ENCODE measurements around the gene HCN3. TPM values are rescaled to one million over a fixed set of nuclear protein-coding genes. Genes with fewer than 3 reads are reported as not detected.

HCN3 gene
- total RNA-seq, 1 experiment from 2014 or later, result 7.3 TPM

DNA sequence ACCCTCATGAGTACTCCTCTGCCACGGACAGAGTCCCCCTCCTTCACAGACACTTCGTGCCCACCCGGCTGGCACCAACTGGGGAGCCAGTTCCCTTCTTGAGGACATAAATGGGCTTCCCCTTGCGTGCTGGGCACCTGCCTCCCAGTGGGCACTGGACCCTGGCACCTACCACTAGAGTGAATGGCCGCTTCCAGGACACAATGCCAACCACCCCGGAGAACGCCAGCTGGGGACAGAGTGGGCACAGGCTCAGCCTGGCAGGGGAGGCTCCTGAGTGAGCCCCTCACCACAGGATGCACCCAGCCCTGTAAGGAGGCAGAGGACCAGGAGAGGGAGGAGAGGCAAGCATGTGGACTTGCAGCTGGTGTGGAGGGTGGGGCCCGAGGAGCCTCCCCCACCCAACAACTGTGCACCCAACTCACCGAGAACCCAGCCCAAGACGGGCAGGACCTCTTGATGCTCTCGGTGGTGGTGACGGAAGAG lies 23.0 kb upstream of the HCN3 start (continued):
- TF ChIP-seq, protein P1, sequence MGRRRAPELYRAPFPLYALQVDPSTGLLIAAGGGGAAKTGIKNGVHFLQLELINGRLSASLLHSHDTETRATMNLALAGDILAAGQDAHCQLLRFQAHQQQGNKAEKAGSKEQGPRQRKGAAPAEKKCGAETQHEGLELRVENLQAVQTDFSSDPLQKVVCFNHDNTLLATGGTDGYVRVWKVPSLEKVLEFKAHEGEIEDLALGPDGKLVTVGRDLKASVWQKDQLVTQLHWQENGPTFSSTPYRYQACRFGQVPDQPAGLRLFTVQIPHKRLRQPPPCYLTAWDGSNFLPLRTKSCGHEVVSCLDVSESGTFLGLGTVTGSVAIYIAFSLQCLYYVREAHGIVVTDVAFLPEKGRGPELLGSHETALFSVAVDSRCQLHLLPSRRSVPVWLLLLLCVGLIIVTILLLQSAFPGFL (CRISPR knock-in tag; IDR thresholded peaks at IDR 0.05; ENCODE audit: borderline replicate concordance), result no peak
- no peak for TF ChIP-seq ZNF396 (CRISPR knock-in tag; IDR thresholded peaks at IDR 0.05; ENCODE audit: borderline replicate concordance)

DNA sequence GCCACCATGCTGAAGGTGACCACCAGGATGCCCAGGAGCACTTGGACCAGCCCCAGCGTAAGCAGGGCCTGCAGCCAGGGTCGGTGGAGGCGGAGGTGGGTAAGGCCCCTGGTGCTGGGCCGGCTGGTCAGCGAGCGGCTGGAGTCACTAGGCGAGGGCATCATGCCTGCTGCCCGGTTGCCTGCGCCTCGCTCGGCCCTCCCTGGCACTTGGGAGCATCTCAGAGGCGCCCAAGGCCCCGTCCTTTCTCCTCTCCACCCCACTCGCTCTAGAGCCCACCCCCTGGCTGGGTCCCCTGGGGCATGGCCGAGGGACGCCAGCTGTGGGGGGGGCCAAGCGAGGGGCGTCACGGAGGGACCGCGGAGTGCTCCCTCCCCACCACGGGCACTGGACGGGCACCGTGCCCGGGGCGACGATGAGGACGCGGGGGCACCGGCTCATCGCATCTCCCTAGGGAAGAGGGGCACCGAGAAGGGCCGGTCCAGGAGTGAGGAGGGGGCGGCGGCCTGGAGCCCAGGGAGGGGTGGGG lies 22.5 kb upstream of the HCN3 start:
- POLR2A ChIA-PET, result interaction anchor here (0.5 to 1.0 kb wide), 3 partner anchors 12 to 1094 kb away, joined by 3 to 4 read pairs (median 4); no protein-coding TSS in a partner anchor

DNA sequence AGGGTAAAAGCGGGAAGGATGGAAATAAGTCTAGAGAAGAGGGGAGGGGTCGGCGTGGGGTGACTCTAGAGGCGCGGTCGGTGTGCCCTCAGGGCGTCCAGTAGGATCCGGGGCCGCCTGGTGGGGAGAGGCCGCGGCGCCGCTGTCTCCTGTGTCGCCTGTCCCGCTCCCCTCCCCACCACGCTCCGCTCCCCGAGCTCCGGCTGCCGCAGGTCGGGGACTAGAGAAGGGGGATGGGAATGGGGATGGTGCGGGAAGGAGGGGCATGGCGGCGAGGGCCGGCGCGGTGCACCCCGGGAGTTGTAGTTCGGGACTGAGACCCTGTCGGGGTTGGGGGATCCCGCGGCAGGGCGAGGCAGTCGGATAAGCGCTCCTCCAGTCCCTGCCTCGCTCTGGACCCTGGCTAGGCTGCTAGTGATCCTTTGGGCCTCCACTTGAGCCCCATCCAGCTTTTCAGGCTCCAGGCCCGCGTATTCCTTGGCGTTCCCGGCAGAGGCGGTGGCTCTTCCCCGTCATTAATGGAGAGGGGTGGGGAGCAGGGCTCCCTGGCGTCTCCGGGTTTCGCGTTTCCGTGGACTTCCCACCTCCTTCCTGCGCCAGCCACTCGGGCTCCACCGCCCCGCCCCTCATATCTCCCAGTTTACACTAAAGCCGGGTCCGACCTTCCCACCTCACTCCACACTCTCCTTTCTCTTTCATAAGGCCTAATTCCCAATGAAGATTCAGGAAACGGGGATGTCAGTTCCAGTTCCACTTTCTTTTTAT lies 21.8 kb upstream of the HCN3 start, which contains the start of gene ENTREP3:
Gene ENTREP3, minus strand, starts transcription at position 241 of the 765 bp plus-strand sequence. CDS start 606 bp downstream, outside the sequence.
- POLR2A ChIA-PET, result interaction anchor here (0.5 to 1.0 kb wide), 3 partner anchors 11 to 1093 kb away, joined by 3 to 4 read pairs (median 4); no protein-coding TSS in a partner anchor
- peaks cover 20% of the 10 kb centered on the region for H3K36me3 Mint-ChIP-seq
- peak; percentile 95 for DNase-seq (ENCODE audit: low spot score)
- peaks cover 23% of the 10 kb centered on the region for H3K4me1 Mint-ChIP-seq
- peak within 1 kb of the TSS; percentile 76 for H3K27ac Mint-ChIP-seq
- no peaks in the 10 kb centered on the region for H3K9me3 Mint-ChIP-seq
- no peaks in the 10 kb centered on the region for H3K27me3 Mint-ChIP-seq (ENCODE audit: low read depth)
- CTCF ChIA-PET, result interaction anchor here (0.6 to 1.8 kb wide), 9 partner anchors 18 to 82 kb away, joined by 3 to 9 read pairs (median 5); partner anchors contain the start of genes CLK2, HCN3, KRTCAP2 and RUSC1
- peak; percentile 80 for ATAC-seq
- peak within 1 kb of the TSS; percentile 80 for H3K4me3 Mint-ChIP-seq
- TF ChIP-seq ZBTB21 (CRISPR knock-in tag; IDR thresholded peaks at IDR 0.05; ENCODE audit: borderline replicate concordance) (peak; percentile 32; the same call in 1 of the 2 replicates), MYBL2 (CRISPR knock-in tag; IDR thresholded peaks at IDR 0.05) (no peak), CBFB (CRISPR knock-in tag; IDR thresholded peaks at IDR 0.05; ENCODE audit: low read depth) (peak; percentile 81; the same call in 1 of the 2 replicates), SP1 (CRISPR knock-in tag; conservative IDR thresholded peaks at IDR 0.05) (peak; percentile 78; the same call in 1 of the 2 replicates), SOX15 (CRISPR knock-in tag; IDR thresholded peaks at IDR 0.05) (no peak)
- TF ChIP-seq, protein P2, sequence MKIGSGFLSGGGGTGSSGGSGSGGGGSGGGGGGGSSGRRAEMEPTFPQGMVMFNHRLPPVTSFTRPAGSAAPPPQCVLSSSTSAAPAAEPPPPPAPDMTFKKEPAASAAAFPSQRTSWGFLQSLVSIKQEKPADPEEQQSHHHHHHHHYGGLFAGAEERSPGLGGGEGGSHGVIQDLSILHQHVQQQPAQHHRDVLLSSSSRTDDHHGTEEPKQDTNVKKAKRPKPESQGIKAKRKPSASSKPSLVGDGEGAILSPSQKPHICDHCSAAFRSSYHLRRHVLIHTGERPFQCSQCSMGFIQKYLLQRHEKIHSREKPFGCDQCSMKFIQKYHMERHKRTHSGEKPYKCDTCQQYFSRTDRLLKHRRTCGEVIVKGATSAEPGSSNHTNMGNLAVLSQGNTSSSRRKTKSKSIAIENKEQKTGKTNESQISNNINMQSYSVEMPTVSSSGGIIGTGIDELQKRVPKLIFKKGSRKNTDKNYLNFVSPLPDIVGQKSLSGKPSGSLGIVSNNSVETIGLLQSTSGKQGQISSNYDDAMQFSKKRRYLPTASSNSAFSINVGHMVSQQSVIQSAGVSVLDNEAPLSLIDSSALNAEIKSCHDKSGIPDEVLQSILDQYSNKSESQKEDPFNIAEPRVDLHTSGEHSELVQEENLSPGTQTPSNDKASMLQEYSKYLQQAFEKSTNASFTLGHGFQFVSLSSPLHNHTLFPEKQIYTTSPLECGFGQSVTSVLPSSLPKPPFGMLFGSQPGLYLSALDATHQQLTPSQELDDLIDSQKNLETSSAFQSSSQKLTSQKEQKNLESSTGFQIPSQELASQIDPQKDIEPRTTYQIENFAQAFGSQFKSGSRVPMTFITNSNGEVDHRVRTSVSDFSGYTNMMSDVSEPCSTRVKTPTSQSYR (CRISPR knock-in tag; IDR thresholded peaks at IDR 0.05), result peak; percentile 80; the same call in 1 of the 2 replicates
- TF ChIP-seq, protein P3, sequence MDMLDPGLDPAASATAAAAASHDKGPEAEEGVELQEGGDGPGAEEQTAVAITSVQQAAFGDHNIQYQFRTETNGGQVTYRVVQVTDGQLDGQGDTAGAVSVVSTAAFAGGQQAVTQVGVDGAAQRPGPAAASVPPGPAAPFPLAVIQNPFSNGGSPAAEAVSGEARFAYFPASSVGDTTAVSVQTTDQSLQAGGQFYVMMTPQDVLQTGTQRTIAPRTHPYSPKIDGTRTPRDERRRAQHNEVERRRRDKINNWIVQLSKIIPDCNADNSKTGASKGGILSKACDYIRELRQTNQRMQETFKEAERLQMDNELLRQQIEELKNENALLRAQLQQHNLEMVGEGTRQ (CRISPR knock-in tag; IDR thresholded peaks at IDR 0.05), result peak; percentile 56
- TF ChIP-seq, protein P4, sequence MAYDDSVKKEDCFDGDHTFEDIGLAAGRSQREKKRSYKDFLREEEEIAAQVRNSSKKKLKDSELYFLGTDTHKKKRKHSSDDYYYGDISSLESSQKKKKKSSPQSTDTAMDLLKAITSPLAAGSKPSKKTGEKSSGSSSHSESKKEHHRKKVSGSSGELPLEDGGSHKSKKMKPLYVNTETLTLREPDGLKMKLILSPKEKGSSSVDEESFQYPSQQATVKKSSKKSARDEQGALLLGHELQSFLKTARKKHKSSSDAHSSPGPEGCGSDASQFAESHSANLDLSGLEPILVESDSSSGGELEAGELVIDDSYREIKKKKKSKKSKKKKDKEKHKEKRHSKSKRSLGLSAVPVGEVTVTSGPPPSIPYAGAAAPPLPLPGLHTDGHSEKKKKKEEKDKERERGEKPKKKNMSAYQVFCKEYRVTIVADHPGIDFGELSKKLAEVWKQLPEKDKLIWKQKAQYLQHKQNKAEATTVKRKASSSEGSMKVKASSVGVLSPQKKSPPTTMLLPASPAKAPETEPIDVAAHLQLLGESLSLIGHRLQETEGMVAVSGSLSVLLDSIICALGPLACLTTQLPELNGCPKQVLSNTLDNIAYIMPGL (CRISPR knock-in tag; IDR thresholded peaks at IDR 0.05), result 0 out of 2 replicates have a peak, but pooled peaks have one; percentile 44

More for the DNA sequence above, 22.5 kb upstream of the HCN3 start:
- no peaks in the 10 kb centered on the region for H3K27me3 Mint-ChIP-seq (ENCODE audit: low read depth)
- peak overlapping the region; percentile 80 for H3K4me3 Mint-ChIP-seq
- CTCF ChIA-PET, result interaction anchor here (1.0 to 1.8 kb wide), 8 partner anchors 19 to 81 kb away, joined by 3 to 9 read pairs (median 6); partner anchors contain the start of genes CLK2, HCN3, KRTCAP2 and RUSC1
- H3K27ac Mint-ChIP-seq, result no peak overlapping the region
- DNase-seq (ENCODE audit: low spot score) (no peak), ATAC-seq (0 out of 2 replicates have a peak, but pooled peaks have one; percentile 0)
- H3K36me3 Mint-ChIP-seq, result peaks cover 16% of the 10 kb centered on the region
- peaks cover 23% of the 10 kb centered on the region for H3K4me1 Mint-ChIP-seq
- H3K9me3 Mint-ChIP-seq, result no peaks in the 10 kb centered on the region
- TF ChIP-seq ZNF416 (CRISPR knock-in tag; IDR thresholded peaks at IDR 0.05), result no peak
- TF ChIP-seq, protein P5, sequence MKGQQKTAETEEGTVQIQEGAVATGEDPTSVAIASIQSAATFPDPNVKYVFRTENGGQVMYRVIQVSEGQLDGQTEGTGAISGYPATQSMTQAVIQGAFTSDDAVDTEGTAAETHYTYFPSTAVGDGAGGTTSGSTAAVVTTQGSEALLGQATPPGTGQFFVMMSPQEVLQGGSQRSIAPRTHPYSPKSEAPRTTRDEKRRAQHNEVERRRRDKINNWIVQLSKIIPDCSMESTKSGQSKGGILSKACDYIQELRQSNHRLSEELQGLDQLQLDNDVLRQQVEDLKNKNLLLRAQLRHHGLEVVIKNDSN (CRISPR knock-in tag; IDR thresholded peaks at IDR 0.05), result no peak
- TF ChIP-seq, protein P4 (CRISPR knock-in tag; IDR thresholded peaks at IDR 0.05), result peak; percentile 24
- TF ChIP-seq ZBTB21 (CRISPR knock-in tag; IDR thresholded peaks at IDR 0.05; ENCODE audit: borderline replicate concordance), result 0 out of 2 replicates have a peak, but pooled peaks have one; percentile 11
- TF ChIP-seq ZNF263 (CRISPR knock-in tag; IDR thresholded peaks at IDR 0.05; ENCODE audit: low read depth), result peak; percentile 55; the same call in 1 of the 2 replicates
- TF ChIP-seq ZNF671 (CRISPR knock-in tag; IDR thresholded peaks at IDR 0.05), result no peak
- TF ChIP-seq, protein P6, sequence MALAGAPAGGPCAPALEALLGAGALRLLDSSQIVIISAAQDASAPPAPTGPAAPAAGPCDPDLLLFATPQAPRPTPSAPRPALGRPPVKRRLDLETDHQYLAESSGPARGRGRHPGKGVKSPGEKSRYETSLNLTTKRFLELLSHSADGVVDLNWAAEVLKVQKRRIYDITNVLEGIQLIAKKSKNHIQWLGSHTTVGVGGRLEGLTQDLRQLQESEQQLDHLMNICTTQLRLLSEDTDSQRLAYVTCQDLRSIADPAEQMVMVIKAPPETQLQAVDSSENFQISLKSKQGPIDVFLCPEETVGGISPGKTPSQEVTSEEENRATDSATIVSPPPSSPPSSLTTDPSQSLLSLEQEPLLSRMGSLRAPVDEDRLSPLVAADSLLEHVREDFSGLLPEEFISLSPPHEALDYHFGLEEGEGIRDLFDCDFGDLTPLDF (CRISPR knock-in tag; IDR thresholded peaks at IDR 0.05), result no peak
- TF ChIP-seq FOXK1 (CRISPR knock-in tag; IDR thresholded peaks at IDR 0.05), result 0 out of 2 replicates have a peak, but pooled peaks have one; percentile 4
- TF ChIP-seq, protein P7, sequence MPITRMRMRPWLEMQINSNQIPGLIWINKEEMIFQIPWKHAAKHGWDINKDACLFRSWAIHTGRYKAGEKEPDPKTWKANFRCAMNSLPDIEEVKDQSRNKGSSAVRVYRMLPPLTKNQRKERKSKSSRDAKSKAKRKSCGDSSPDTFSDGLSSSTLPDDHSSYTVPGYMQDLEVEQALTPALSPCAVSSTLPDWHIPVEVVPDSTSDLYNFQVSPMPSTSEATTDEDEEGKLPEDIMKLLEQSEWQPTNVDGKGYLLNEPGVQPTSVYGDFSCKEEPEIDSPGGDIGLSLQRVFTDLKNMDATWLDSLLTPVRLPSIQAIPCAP (CRISPR knock-in tag; IDR thresholded peaks at IDR 0.05), result no peak
